GM12878 (cell line): ENCODE measurements around the gene FAM20A.

ENCODE experiments used
- BCL3 ChIP-seq: IDR thresholded peaks from 2 replicates; pipeline ENCODE4 v1.6.1; 2011; ENCODE audit warnings: borderline replicate concordance, low read depth, mild to moderate bottlenecking, moderate library complexity, low read length; ENCODE audit not compliant: insufficient read depth, poor library complexity, severe bottlenecking
- FOXM1 ChIP-seq: IDR thresholded peaks from 2 replicates; pipeline ENCODE4 v1.6.1; 2012; ENCODE audit warnings: low read depth, mild to moderate bottlenecking, inconsistent platforms, low read length, moderate library complexity

GRCh38 chr17:68596411-68596945 is 4.7 kb downstream of the FAM20A start:
- no peak for TF ChIP-seq BCL3
- no peak for TF ChIP-seq FOXM1
